GM15510 (cell line): Measurements from ENCODE around the gene DAB1.

Source experiments
- POLR2A ChIP-seq: IDR thresholded peaks from 3 replicates; pipeline ENCODE4 v1.6.1; 2011; ENCODE audit warnings: borderline replicate concordance; ENCODE audit not compliant: insufficient read length; ENCODE audit errors: extremely low read depth

DAB1 gene

DNA sequence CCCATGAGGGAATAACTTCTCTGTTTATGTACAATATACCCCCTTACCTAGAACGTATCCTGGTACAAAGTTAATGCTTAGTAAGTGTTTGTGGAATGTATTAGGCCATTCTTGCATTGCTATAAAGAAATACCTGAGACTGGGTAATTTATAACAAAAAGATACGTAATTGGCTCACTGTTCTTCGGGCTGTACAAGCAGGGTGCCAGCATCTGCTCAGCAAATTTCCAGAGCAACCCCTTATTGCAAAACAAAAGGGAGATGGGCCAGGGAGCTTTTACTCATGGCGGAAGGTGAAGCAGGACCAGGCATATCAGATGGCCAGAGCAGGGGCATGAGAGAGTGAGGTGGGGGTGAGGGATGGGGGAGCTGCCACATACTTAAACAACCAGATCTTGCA lies 334.6 kb downstream of the DAB1 start:
- TF ChIP-seq POLR2A = no peak

DNA sequence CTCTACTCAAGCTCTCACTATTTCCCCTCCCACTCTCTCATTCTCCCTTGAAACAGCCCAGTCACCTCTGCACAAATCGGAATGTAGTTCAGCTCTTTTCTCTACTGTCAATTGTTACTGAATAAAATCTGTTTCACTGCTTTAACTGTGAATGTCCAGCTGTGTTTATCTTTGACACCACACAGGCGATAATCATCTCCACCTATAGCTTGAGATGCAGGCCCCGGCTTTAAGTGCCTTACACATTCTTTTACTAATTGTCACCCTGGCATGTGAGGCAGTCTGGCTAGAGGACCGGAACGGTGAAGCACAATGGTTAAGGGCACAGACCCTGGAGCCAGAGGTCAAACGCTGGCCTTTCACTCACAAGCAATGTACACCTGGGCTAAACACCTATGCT lies 335.2 kb downstream of the DAB1 start:
- no peak for TF ChIP-seq POLR2A

DNA sequence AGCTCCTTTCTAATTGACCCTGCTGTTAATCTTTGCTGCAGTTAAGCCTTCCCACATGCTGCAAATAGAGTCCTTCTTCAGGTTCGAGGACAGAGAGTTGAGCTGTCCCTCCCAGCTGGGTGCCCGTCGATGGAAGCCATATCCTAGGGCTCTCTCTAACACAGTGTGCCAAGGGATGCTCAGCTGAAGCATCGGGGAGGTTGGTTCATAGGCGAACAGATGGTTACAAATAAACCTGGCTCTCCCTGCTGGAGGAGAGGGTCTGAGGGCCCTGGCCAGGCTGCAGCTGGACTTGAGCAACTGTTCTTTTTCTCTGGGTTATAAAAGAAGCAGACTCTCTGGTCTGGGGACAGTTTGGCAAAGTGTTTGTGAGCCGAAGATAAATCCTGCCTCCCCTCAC lies 337.7 kb downstream of the DAB1 start:
- no peak for TF ChIP-seq POLR2A

DNA sequence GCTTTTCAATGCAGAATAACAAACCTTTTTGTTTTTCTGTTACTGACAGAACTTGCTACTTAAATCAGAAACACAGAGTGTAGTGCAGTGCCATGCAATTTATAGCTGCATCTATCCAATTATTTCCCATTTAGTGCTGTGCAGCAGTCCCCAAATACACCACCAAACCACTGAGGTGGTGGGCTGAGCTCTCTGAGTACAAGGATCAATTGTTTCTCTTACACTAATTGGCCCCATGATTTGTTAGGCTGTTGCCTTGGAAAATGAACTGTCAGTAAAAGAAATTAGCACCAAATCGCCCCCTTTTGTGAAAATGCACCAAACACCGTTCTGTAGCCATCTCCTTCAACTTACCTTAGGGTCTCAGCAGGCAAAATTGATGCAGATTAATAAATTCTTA lies 339.2 kb downstream of the DAB1 start:
- no peak for TF ChIP-seq POLR2A

DNA sequence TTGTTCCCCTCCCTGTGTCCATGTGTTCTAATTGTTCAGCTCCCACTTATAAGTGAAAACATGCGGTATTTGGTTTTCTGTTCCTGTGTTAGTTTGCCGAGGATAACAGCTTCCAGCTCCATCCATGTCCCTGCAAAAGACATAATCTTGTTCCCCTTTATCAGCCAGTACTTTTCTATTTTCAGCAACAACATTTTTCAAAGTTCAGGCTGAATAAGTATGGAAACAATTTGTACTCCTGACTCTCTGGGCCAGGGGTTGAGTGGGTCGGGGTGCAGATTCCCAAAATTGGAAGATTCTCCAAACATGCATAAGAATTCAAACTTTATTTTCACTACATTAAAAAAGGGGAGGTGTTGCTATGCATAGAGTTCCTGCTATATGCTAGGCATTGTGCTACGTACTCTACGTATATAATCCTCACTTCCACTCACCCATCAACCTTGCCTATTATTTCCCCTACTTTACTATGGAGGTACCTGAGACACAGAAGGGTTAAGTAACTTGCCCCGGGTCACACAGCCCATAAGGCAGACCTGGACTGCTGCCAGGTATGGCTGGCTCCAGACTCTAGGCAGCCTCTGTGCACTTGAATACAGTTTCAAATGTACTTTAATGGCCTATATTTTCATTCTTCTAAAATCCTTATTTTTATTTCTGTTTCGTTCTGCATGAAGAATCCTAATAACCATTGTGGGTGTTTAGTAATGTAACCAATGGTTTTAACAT lies 341.0 kb downstream of the DAB1 start:
- TF ChIP-seq POLR2A = no peak

- no peak for TF ChIP-seq POLR2A
Observed at GRCh38 chr1:57079454-57080157, 344.3 kb downstream of the DAB1 start.

- TF ChIP-seq POLR2A = no peak
Observed at GRCh38 chr1:57072401-57073110, 351.3 kb downstream of the DAB1 start.

DNA sequence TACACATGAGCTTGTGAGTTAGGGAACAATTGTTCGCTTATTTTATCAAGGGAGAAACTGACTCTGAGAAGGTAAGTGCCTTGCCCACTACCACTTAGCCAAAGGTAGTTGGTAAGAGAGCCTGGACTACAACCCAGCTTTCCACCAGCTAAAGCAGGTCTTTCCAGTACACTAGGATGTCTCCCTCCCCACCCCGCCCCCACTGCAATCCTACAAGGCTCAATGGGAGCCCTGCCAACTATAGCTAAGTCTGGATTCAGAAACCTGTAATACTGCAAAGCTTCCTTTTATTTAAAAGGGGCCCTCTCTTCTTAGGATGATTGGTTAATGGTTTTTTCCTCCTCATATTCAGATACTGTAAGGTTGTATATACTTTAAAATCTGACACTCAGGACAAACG lies 356.0 kb downstream of the DAB1 start:
- TF ChIP-seq POLR2A = no peak

GRCh38 chr1:57066980-57067610 lies 356.8 kb downstream of the DAB1 start:
- no peak for TF ChIP-seq POLR2A

GRCh38 chr1:57065442-57065841 lies 358.4 kb downstream of the DAB1 start:
- no peak for TF ChIP-seq POLR2A

DNA sequence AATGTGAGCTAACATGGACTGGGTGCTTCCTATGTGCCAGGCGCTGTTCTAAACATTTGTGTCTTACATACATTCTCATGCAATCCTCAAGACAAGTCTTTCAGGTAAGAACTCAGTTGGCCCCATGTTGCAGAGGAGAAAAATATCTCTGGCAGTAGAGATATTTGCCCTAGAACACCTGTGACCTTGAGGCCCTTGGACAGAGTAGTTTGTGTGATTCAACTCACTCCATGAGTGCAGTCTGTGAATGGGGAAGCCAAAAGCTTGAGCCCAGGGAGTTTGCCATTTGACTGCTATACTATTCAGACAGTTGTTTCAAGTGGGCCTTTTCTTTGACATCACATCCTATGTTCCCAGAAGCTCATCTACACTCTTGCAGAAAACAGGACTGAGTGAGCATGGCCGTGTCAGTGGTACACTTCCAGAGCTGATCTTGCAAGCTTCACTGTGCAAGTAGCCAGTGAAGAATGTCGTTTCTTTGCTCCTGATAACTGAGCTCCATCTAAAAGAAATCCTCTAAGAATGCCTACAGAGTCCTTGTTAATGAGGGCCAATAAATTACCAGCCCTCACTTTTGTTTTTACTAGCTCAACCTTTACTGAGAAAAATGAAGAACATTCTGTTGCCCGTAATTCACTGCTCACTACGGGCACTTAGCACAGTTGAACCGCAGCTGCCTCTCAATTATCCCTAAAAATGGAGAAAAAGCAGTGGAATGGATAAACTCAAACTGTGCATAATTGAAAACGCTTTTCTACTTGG lies 359.3 kb downstream of the DAB1 start:
- no peak for TF ChIP-seq POLR2A

- TF ChIP-seq POLR2A = no peak
Observed at GRCh38 chr1:57063406-57064125, 360.3 kb downstream of the DAB1 start.

DNA sequence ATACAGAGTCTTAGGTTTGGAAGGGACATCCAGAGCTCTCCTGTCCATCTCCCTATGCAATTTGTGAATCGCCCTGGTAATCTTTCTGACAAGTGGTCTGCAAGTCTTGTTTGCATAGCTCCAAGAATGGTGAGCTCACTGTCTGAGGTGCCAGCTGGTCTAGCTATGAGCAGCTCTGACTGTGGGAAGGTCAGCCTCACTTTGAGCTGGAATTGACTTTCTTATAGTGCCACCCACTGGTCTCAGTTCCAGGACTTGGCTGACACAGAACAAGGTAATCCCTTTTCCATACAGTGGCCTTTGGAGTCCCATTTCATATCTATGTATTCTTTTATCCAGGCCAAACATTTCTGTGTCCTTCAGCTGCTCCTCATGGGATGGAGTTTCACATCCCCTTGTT lies 362.5 kb downstream of the DAB1 start:
- no peak for TF ChIP-seq POLR2A

GRCh38 chr1:57060451-57060850 lies 363.4 kb downstream of the DAB1 start:
- TF ChIP-seq POLR2A = no peak

DNA sequence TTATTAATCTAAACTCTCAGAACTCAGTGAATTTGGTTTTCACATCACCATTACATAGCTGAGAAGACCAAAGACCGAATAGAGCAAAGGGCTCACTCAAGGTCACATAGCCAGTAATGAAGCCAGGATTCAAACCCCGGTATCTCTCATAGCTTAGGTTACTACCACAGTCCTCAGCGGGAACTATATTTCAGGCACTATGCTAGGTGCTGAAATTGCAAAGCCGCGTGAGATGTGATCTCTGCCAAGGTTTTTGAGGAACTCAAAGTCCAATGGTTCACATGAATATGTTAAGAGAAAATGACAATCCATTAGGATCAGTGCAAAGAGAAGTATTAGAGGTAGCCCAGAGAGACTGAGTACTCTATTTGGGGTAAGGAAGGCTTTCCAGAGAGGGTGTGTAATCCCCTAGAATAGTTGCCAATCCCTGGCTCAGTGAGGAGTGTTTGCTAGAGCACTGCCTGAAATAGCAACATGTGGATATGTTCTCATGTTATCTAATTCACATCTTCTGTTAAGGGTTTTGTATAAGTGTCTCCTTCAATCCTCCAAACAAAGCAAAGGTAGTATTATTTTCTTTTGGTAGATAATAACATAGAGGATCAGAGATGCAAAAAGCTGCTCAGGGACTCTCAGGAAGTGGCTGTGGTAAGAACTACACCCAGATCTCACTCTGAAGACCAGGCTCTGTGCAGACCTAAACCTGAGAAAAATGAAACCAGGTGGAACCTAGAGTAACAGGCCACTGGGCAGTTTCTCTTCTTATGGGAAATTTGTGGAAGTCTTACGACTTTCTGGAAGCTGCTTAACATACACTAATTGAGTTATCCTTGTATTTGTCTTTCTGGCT lies 365.0 kb downstream of the DAB1 start:
- TF ChIP-seq POLR2A = no peak
